HEK293 (cell line): ENCODE data around the gene ASPSCR1.

Experiments
- CTCF ChIA-PET: fragments of 350-600 bp; formaldehyde crosslinking; extraction: SDS; loops from one replicate; lab custom pipeline; 2021; ENCODE audit warnings: antibody characterized with exemption; lab: Yijun Ruan, JAX
- POLR2A ChIA-PET: fragments of 300-600 bp; formaldehyde crosslinking; extraction: SDS; loops from one replicate; lab custom pipeline; 2020; ENCODE audit warnings: antibody characterized with exemption, inconsistent platforms; lab: Yijun Ruan, JAX
- H3K27ac ChIP-seq: fragments of 200-500 bp; sonication (Bioruptor generic); 2 replicates; pipeline ENCODE4 v1.5.1; 2014; ENCODE audit warnings: low read depth, low read length, control low read depth, inconsistent platforms; ENCODE audit errors: extremely low read depth
- H3K36me3 ChIP-seq, 2 experiments: fragments of 200-500 bp in 1 of 2; sonication (Bioruptor generic) in 1 of 2; 1 replicate in 1 of 2; 2 replicates in 1 of 2; pipeline ENCODE4 v1.5.1; 2014 to 2017; ENCODE audit warnings: inconsistent platforms in 2 of 2, low read length in 2 of 2; ENCODE audit not compliant: control insufficient read depth in 2 of 2, insufficient read depth in 1 of 2
- H3K4me1 ChIP-seq: fragments of 200-500 bp; sonication (Bioruptor generic); 2 replicates; pipeline ENCODE4 v1.5.1; 2014; ENCODE audit warnings: mild to moderate bottlenecking, low read length, inconsistent platforms; ENCODE audit not compliant: control insufficient read depth, insufficient read depth
- H3K4me3 ChIP-seq: 2 replicates; pipeline ENCODE4 v1.5.1; 2011; ENCODE audit warnings: low read depth, mild to moderate bottlenecking, control low read depth, low read length, moderate library complexity
- H3K9me3 ChIP-seq: fragments of 200-500 bp; sonication (Bioruptor generic); 2 replicates; pipeline ENCODE4 v1.5.1; 2014; ENCODE audit warnings: low read depth, low read length, inconsistent platforms; ENCODE audit not compliant: control insufficient read depth, insufficient read depth
- BCL11B ChIP-seq: fragments of 450-650 bp; formaldehyde crosslinking; IDR thresholded peaks from 2 replicates; pipeline ENCODE4 v1.5.1; 2016; ENCODE audit warnings: low read depth, missing biosample characterization, missing genetic modification characterization
- MYNN ChIP-seq: fragments of 450-650 bp; formaldehyde crosslinking; IDR thresholded peaks from 2 replicates; pipeline ENCODE4 v1.5.1; 2016; ENCODE audit warnings: missing biosample characterization, missing genetic modification characterization, borderline replicate concordance
- PRDM10 ChIP-seq: fragments of 450-650 bp; formaldehyde crosslinking; IDR thresholded peaks from 2 replicates; pipeline ENCODE4 v1.5.1; 2016; ENCODE audit warnings: missing biosample characterization, missing genetic modification characterization
- SP2 ChIP-seq: fragments of 450-650 bp; formaldehyde crosslinking; IDR thresholded peaks from 2 replicates; pipeline ENCODE4 v1.5.1; 2016; ENCODE audit warnings: missing biosample characterization, missing genetic modification characterization
- SP3 ChIP-seq: fragments of 450-650 bp; formaldehyde crosslinking; IDR thresholded peaks from 2 replicates; pipeline ENCODE4 v1.5.1; 2016; ENCODE audit warnings: missing biosample characterization, missing genetic modification characterization
- TCF7L2 ChIP-seq: IDR thresholded peaks from 2 replicates; pipeline ENCODE4 v1.6.1; 2011; ENCODE audit warnings: low read depth, mild to moderate bottlenecking, inconsistent platforms, low read length, moderate library complexity, borderline replicate concordance
- ZBTB17 ChIP-seq: fragments of 450-650 bp; formaldehyde crosslinking; IDR thresholded peaks from 2 replicates; pipeline ENCODE4 v1.5.1; 2016; ENCODE audit warnings: missing biosample characterization, missing genetic modification characterization
- ZBTB8A ChIP-seq: fragments of 450-650 bp; formaldehyde crosslinking; IDR thresholded peaks from 2 replicates; pipeline ENCODE4 v1.5.1; 2016; ENCODE audit warnings: missing biosample characterization, missing genetic modification characterization
- ZNF211 ChIP-seq: fragments of 450-650 bp; formaldehyde crosslinking; IDR thresholded peaks from 2 replicates; pipeline ENCODE4 v1.5.1; 2016; ENCODE audit warnings: low read depth, missing biosample characterization, missing genetic modification characterization
- ZNF23 ChIP-seq: fragments of 450-650 bp; formaldehyde crosslinking; IDR thresholded peaks from 2 replicates; pipeline ENCODE4 v1.5.1; 2016; ENCODE audit warnings: missing biosample characterization, missing genetic modification characterization, borderline replicate concordance
- ZNF274 ChIP-seq, 2 experiments: fragments of 200-500 bp in 1 of 2; fragments of 450-650 bp in 1 of 2; sonication (Bioruptor generic) in 1 of 2; formaldehyde crosslinking in 1 of 2; IDR thresholded peaks; 2 replicates each; pipeline versions ENCODE4 v1.5.1 to v1.6.1; 2014 to 2016; ENCODE audit warnings: borderline replicate concordance in 1 of 2, inconsistent platforms in 1 of 2, low read length in 1 of 2, missing biosample characterization in 1 of 2, missing genetic modification characterization in 1 of 2
- ZNF292 ChIP-seq: fragments of 450-650 bp; formaldehyde crosslinking; IDR thresholded peaks from 2 replicates; pipeline ENCODE4 v1.5.1; 2016; ENCODE audit warnings: low read depth, missing biosample characterization, missing genetic modification characterization, borderline replicate concordance
- ZNF394 ChIP-seq: fragments of 450-650 bp; formaldehyde crosslinking; IDR thresholded peaks from 2 replicates; pipeline ENCODE4 v1.5.1; 2016; ENCODE audit warnings: missing biosample characterization, missing genetic modification characterization, mild to moderate bottlenecking, moderate library complexity, borderline replicate concordance
- ZNF404 ChIP-seq: fragments of 450-650 bp; formaldehyde crosslinking; IDR thresholded peaks from 2 replicates; pipeline ENCODE4 v1.5.1; 2017; ENCODE audit warnings: missing biosample characterization, missing genetic modification characterization
- ZNF600 ChIP-seq: fragments of 450-650 bp; formaldehyde crosslinking; IDR thresholded peaks from 2 replicates; pipeline ENCODE4 v1.5.1; 2016; ENCODE audit warnings: missing biosample characterization, missing genetic modification characterization
- ZNF707 ChIP-seq: fragments of 450-650 bp; formaldehyde crosslinking; IDR thresholded peaks from 2 replicates; pipeline ENCODE4 v1.5.1; 2016; ENCODE audit warnings: missing biosample characterization, missing genetic modification characterization
- ZSCAN16 ChIP-seq: fragments of 450-650 bp; formaldehyde crosslinking; IDR thresholded peaks from 2 replicates; pipeline ENCODE4 v1.5.1; 2016; ENCODE audit warnings: missing biosample characterization, missing genetic modification characterization

Gene ASPSCR1

GRCh38 chr17:82034371-82035011, 57.1 kb downstream of the ASPSCR1 start (continued):
- peak; percentile 93 for TF ChIP-seq ZBTB8A
- TF ChIP-seq SP3 (tag by site-specific recombination): peak; percentile 28
- peak; percentile 93 for TF ChIP-seq SP2
- TF ChIP-seq ZNF23 (tag by site-specific recombination): no peak
- no peak for TF ChIP-seq ZNF707 (tag by site-specific recombination)
- TF ChIP-seq TCF7L2: 0 out of 2 replicates have a peak, but pooled peaks have one; percentile 34

DNA sequence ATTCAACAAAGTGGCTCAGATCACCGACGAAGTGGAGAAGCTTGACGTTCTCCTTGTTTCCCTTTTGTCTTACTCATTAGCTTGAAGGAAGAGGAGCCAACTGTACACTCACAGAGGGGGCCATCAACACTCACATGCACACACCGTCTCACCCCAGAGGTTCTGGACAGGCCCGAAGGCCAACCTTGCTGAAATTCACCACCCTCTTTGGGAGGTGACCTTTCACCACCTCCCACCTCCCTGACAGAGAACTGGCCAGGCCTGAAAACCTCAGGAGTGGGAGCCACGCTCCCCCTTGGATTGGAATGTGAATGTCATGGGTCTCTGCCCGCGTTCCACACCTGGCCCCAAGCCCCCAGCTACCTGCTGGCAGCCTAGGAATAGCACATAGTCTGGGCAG, 58.1 kb downstream of the ASPSCR1 start:
- H3K36me3 ChIP-seq: peaks cover 0 to 35% of the 10 kb centered on the region in 2 experiments; a peak in 1 of 3 replicates
- ChIA-PET CTCF (interaction anchor here (0.6 to 7.2 kb wide), 9 partner anchors 8 to 360 kb away, joined by 3 to 42 read pairs (median 3); partner anchors contain the start of genes CENPX and LRRC45), POLR2A (interaction anchor here (1.0 to 1.8 kb wide), 7 partner anchors 13 to 76 kb away, joined by 3 to 7 read pairs (median 4); partner anchors contain the start of gene CENPX)
- no peak overlapping the region for H3K4me3 ChIP-seq
- TF ChIP-seq ZNF292 (tag by site-specific recombination) (no peak), MYNN (tag by site-specific recombination) (no peak), ZNF600 (tag by site-specific recombination) (0 out of 2 replicates have a peak, but pooled peaks have one; percentile 13), ZNF274 (IDR thresholded peaks at IDR 0.05; ENCODE audit: low read length) (no peak), ZNF274 (tag by site-specific recombination; IDR thresholded peaks at IDR 0.05; ENCODE audit: borderline replicate concordance) (no peak), ZBTB17 (tag by site-specific recombination) (peak; percentile 19; the same call in 1 of the 2 replicates), ZNF211 (tag by site-specific recombination) (no peak), PRDM10 (tag by site-specific recombination) (peak; percentile 95), ZSCAN16 (no peak), ZNF394 (peak; percentile 48; the same call in 1 of the 2 replicates)
- H3K9me3 ChIP-seq: no peaks in the 10 kb centered on the region
- H3K27ac ChIP-seq: no peak overlapping the region
- peaks cover 10% of the 10 kb centered on the region for H3K4me1 ChIP-seq

DNA sequence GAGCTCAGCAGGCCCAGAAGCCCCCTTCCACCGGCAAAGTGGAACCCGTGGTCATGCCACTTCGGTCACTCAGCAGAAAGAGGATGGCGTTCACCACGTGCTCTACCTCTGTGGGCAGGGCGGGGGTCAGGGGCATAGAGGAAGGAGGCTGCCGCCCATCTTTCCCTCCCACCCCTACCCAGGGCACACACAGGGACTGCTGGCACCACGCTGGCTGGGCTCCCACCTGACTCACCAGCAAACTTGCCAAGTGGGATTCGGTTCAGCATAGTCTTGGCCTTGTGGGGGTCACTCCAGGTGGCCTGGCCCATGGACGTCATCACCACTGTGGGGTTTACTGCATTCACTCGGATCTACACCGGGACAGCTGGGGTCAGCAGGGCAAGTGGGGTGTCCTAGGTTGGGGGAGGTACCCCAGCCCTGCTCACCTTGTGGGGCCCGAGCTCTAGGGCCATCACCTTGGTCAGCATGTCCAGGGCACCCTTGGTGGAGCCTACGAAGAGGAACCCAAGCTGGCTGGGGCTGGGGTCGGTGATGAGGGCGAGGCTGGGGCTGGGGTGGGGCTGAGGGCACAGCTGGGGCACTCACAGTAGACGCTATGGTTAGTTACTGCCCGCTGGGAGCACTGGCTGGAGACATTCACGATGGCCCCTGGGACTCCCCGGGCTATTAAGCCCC, 58.7 kb downstream of the ASPSCR1 start:
- CTCF ChIA-PET: interaction anchor here (0.6 to 7.2 kb wide), 7 partner anchors 8 to 360 kb away, joined by 3 to 42 read pairs (median 3); partner anchors contain the start of genes CENPX and LRRC45
- peaks cover 10% of the 10 kb centered on the region for H3K4me1 ChIP-seq
- H3K27ac ChIP-seq: peak overlapping the region; percentile 83; the same call in 1 of the 2 replicates
- H3K9me3 ChIP-seq: no peaks in the 10 kb centered on the region
- TF ChIP-seq ZNF404 (tag by site-specific recombination) (no peak), BCL11B (0 out of 2 replicates have a peak, but pooled peaks have one; percentile 8)
- peaks cover 0 to 35% of the 10 kb centered on the region in 2 experiments; a peak in 1 of 3 replicates for H3K36me3 ChIP-seq
- POLR2A ChIA-PET: interaction anchor here (1.0 to 1.7 kb wide), 4 partner anchors 13 to 333 kb away, joined by 3 to 5 read pairs (median 4); partner anchors contain the start of genes CENPX and MRPL12
- H3K4me3 ChIP-seq: peak overlapping the region; percentile 64; the same call in 1 of the 2 replicates
